OCI-LY7 (cell line): ENCODE data around the gene ALDH3A1. TPM values are rescaled to one million over a fixed set of nuclear protein-coding genes. Genes with fewer than 3 reads are reported as not detected.

Experiments
- BruUV-seq: library from RNA; stranded (reverse); fragments of 400-500 nt; replicated peaks from 2 replicates; lab custom pipeline; 2021; lab: Mats Ljungman, UMichigan
- CTCF ChIA-PET: fragments of 300-600 bp; sonication (Branson Sonifier 250); formaldehyde crosslinking; loops from one replicate; lab custom pipeline; 2022; ENCODE audit warnings: antibody characterized with exemption; ENCODE audit not compliant: unreplicated experiment; lab: Charles Lee
- POLR2A ChIA-PET: fragments of 300-600 bp; sonication (Branson Sonifier 250); formaldehyde crosslinking; loops from one replicate; lab custom pipeline; 2022; ENCODE audit warnings: antibody characterized with exemption; lab: Charles Lee
- DNase-seq: peaks from one replicate; pipeline ENCODE4 v3.0.0-alpha.2; 2015; ENCODE audit warnings: low spot score
- H2AFZ ChIP-seq: fragments of 200-600 bp; sonication (generic), shearing (Covaris generic); 2 replicates; pipeline ENCODE4 v1.6.1; 2014; ENCODE audit warnings: mild to moderate bottlenecking, antibody characterized with exemption, low read length, moderate library complexity
- H3K27ac ChIP-seq: fragments of 200-600 bp; sonication (generic); 2 replicates; pipeline ENCODE4 v1.5.1; 2014; ENCODE audit warnings: mixed run types, low read depth, mild to moderate bottlenecking, moderate library complexity, low read length, inconsistent platforms; ENCODE audit not compliant: poor library complexity, severe bottlenecking
- H3K36me3 ChIP-seq: fragments of 200-600 bp; sonication (generic); 2 replicates; pipeline ENCODE4 v1.6.1; 2014; ENCODE audit warnings: mild to moderate bottlenecking, antibody characterized with exemption, low read length, moderate library complexity, mixed read lengths; ENCODE audit not compliant: insufficient read depth
- H3K4me1 ChIP-seq: fragments of 200-600 bp; sonication (generic); 2 replicates; pipeline ENCODE4 v1.5.1; 2014; ENCODE audit warnings: mild to moderate bottlenecking, low read length; ENCODE audit not compliant: insufficient read depth, poor library complexity, severe bottlenecking
- H3K4me2 ChIP-seq: fragments of 200-600 bp; sonication (generic); 2 replicates; pipeline ENCODE4 v1.6.1; 2014; ENCODE audit warnings: mild to moderate bottlenecking, low read length
- H3K4me3 ChIP-seq: fragments of 200-600 bp; sonication (generic); 2 replicates; pipeline ENCODE4 v1.5.1; 2014; ENCODE audit warnings: mild to moderate bottlenecking, low read depth, low read length; ENCODE audit not compliant: poor library complexity, severe bottlenecking
- H3K79me2 ChIP-seq: fragments of 200-600 bp; sonication (generic); 2 replicates; pipeline ENCODE4 v1.6.1; 2016; ENCODE audit warnings: low read depth, mild to moderate bottlenecking, low read length, moderate library complexity, mixed read lengths; ENCODE audit not compliant: insufficient read depth
- H3K9me2 ChIP-seq: fragments of 200-600 bp; sonication (generic); 2 replicates; pipeline ENCODE4 v1.6.1; 2016; ENCODE audit warnings: mild to moderate bottlenecking, low read length, mixed read lengths; ENCODE audit not compliant: insufficient read depth
- H3K9me3 ChIP-seq: fragments of 200-600 bp; sonication (generic); 2 replicates; pipeline ENCODE4 v1.6.1; 2014; ENCODE audit warnings: mild to moderate bottlenecking, mixed run types, low read length, mixed read lengths
- H4K20me1 ChIP-seq: fragments of 200-600 bp; sonication (generic); 2 replicates; pipeline ENCODE4 v1.6.1; 2014; ENCODE audit warnings: mild to moderate bottlenecking, antibody characterized with exemption, low read length, moderate library complexity, mixed read lengths; ENCODE audit not compliant: insufficient read depth
- EZH2phosphoT487 ChIP-seq: fragments of 200-600 bp; sonication (generic); IDR thresholded peaks from 2 replicates; pipeline ENCODE4 v1.6.1; 2018; ENCODE audit warnings: low read depth, borderline replicate concordance, mild to moderate bottlenecking, mixed run types, antibody characterized with exemption, low read length, moderate library complexity, mixed read lengths
- intact Hi-C: fragments of 100-400 bp; cut with micrococcal nuclease; formaldehyde crosslinking; loops from one replicate; pipeline ENCODE4 v1.10.0; 2022; ENCODE audit not compliant: unreplicated experiment
- total RNA-seq, 2 experiments: library from RNA; depleted of rRNA in 1 of 2; stranded (reverse); fragments of >200 nt in 1 of 2; shearing (Covaris generic) in 1 of 2; gene quantifications; 2 replicates each; pipeline ENCODE4 v1.2.3, GENCODE V29; 2014 to 2022
- TF ChIP-seq, protein P1 (sequence below): fragments of 200-600 bp; sonication (generic); conservative IDR thresholded peaks from 2 replicates; pipeline ENCODE4 v1.5.1; 2014; ENCODE audit warnings: mild to moderate bottlenecking, antibody characterized with exemption, low read length, moderate library complexity, mixed read lengths

Gene ALDH3A1
- total RNA-seq, 2 experiments from 2014 or later = 0.16 TPM; not detected in 1

DNA sequence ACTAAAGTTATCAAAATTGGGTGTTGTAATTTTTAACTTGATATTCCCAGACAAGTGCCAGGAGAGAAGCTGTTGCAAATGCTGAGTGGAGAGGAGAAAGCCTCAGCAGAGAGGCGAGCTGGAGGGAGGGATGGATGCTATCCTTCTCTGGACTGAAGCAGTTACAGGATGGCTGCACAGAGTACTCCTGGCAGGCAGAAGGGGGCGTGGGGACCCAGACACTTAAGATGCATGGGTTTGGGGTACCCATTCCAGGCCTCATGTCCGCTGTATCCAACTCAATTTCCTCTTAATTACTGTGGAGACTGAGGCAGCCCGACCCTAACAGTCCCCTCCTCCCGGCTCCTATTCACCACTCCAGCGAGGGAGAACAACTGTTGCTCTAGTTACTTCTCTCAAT lies 25.4 kb upstream of the ALDH3A1 start:
- H3K79me2 ChIP-seq = no peaks in the 10 kb centered on the region
- intact Hi-C loops = no loop called here
- no peaks in the 10 kb centered on the region for H4K20me1 ChIP-seq
- H2AFZ ChIP-seq = no peak overlapping the region
- H3K9me2 ChIP-seq = no peaks in the 10 kb centered on the region
- POLR2A ChIA-PET = interaction anchor here (0.6 to 1.0 kb wide), 2 partner anchors 19 to 36 kb away, joined by 3 to 4 read pairs; no protein-coding TSS in a partner anchor
- H3K4me2 ChIP-seq = no peak overlapping the region
- H3K9me3 ChIP-seq = no peaks in the 10 kb centered on the region
- no TSS peak for BruUV-seq
- peaks cover 9% of the 10 kb centered on the region for H3K4me1 ChIP-seq
- no peaks in the 10 kb centered on the region for H3K36me3 ChIP-seq
- no peak overlapping the region for H3K4me3 ChIP-seq
- no peak overlapping the region for H3K27ac ChIP-seq
- CTCF ChIA-PET = no interaction called here
- no peak for DNase-seq
- no peak for TF ChIP-seq EZH2phosphoT487
- TF ChIP-seq, protein P1, sequence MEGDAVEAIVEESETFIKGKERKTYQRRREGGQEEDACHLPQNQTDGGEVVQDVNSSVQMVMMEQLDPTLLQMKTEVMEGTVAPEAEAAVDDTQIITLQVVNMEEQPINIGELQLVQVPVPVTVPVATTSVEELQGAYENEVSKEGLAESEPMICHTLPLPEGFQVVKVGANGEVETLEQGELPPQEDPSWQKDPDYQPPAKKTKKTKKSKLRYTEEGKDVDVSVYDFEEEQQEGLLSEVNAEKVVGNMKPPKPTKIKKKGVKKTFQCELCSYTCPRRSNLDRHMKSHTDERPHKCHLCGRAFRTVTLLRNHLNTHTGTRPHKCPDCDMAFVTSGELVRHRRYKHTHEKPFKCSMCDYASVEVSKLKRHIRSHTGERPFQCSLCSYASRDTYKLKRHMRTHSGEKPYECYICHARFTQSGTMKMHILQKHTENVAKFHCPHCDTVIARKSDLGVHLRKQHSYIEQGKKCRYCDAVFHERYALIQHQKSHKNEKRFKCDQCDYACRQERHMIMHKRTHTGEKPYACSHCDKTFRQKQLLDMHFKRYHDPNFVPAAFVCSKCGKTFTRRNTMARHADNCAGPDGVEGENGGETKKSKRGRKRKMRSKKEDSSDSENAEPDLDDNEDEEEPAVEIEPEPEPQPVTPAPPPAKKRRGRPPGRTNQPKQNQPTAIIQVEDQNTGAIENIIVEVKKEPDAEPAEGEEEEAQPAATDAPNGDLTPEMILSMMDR = no peak

DNA sequence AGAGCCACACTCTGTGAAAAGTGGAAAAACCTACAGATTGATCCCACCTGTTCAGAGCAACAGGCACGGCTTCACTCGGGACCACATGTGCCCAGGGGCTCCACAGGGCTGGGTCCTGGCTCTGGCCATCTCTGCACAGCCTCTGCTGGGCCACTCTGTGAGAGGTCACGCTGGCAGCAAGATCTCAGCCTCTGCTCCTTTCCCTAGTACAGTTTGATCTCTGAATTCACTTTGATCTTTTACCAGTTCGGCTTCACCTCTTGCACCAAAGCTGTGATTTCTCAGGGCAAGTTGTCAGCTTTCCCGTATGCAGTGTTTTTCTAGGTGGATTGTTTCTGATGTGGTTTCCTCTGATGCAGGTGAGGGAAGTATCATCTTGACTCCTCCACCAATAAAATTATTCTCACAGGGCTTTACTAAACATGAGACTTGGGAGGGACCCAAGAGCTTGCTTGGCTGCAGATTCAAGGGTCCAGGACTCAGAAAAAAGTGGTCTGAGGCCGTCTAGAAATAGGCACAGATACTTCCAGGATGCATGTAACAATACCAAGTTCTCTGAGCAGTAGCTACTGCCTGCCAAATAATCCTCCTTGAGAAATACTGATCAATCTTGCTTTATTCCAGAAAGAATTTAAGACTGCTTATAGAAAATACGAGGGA lies 24.0 kb upstream of the ALDH3A1 start:
- no peak overlapping the region for H3K4me3 ChIP-seq
- peaks cover 24% of the 10 kb centered on the region for H3K4me1 ChIP-seq
- DNase-seq = no peak
- POLR2A ChIA-PET = interaction anchor here (1.0 kb wide), 1 partner anchor 256 kb away, joined by 3 read pairs; no protein-coding TSS in a partner anchor
- BruUV-seq = no TSS peak
- TF ChIP-seq, protein P1 = no peak
- TF ChIP-seq EZH2phosphoT487 = no peak
- H2AFZ ChIP-seq = no peak overlapping the region
- no peaks in the 10 kb centered on the region for H3K9me2 ChIP-seq
- no peak overlapping the region for H3K4me2 ChIP-seq
- H4K20me1 ChIP-seq = no peaks in the 10 kb centered on the region
- H3K79me2 ChIP-seq = no peaks in the 10 kb centered on the region
- H3K9me3 ChIP-seq = no peaks in the 10 kb centered on the region
- CTCF ChIA-PET = no interaction called here
- no peak overlapping the region for H3K27ac ChIP-seq
- intact Hi-C loops = no loop called here
- H3K36me3 ChIP-seq = no peaks in the 10 kb centered on the region
